ENCODE results near the gene ME3.

Gene ME3

DNA sequence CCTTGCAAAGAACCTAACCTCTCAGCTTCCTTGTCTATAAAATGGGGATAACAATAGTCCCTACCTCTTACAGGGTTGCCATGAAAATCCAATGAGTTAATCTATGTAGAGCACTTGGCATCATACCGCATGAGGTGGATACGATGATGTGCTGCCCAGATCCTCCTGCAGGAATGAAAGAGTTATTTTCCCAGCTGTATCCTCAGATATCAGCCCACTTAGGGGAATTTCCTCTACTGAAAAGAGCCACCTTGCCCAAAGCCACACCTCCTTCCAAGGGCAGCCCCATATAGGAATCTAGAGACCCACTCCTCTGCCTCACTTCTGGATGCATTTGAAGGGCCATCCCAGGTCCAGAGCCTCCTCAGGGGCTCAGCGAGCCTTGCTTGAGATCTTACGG lies 169.3 kb downstream of the ME3 start:
- Mint-ChIP-seq H3K4me1 (no peaks in the 10 kb centered on the region), H3K9me3 (no peaks in the 10 kb centered on the region), H3K27me3 (peaks cover 4% of the 10 kb centered on the region), H3K27ac (no peak overlapping the region), H3K36me3 (no peaks in the 10 kb centered on the region), H3K4me3 (no peak overlapping the region)
- no peak for DNase-seq (ENCODE audit: low spot score in 2 of 2)
- no peak for ATAC-seq (ENCODE audit: low read depth)

DNA sequence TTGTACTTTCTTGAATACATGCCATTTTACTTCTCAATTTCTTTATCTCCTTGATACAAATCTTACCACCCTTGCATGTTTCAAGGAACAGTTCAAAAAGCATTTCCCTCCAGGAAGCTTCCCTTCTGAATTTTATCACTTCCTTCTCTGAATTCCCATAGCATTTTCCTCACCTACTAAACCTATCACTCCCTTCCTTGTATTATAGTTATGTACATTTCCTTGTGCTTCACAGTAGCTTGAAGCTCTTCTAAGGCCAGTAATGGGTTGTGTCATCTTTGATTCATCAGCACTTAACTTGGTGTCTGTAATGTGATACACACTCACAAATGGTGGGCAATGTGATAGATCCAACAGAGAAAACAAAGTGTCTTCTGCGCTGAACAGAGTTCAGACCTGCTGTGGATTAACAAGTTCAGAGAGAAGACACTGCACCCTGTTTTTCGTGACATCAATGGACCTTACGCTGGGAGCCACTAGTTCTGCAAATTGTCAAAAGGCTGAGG lies 170.2 kb downstream of the ME3 start:
- no peaks in the 10 kb centered on the region for H3K9me3 Mint-ChIP-seq
- no peak overlapping the region for H3K27ac Mint-ChIP-seq
- peaks cover 6% of the 10 kb centered on the region for H3K27me3 Mint-ChIP-seq
- H3K4me3 Mint-ChIP-seq = no peak overlapping the region
- ATAC-seq (ENCODE audit: low read depth) (no peak), DNase-seq (ENCODE audit: low spot score in 2 of 2) (no peak)
- H3K4me1 Mint-ChIP-seq = no peaks in the 10 kb centered on the region
- no peaks in the 10 kb centered on the region for H3K36me3 Mint-ChIP-seq

DNA sequence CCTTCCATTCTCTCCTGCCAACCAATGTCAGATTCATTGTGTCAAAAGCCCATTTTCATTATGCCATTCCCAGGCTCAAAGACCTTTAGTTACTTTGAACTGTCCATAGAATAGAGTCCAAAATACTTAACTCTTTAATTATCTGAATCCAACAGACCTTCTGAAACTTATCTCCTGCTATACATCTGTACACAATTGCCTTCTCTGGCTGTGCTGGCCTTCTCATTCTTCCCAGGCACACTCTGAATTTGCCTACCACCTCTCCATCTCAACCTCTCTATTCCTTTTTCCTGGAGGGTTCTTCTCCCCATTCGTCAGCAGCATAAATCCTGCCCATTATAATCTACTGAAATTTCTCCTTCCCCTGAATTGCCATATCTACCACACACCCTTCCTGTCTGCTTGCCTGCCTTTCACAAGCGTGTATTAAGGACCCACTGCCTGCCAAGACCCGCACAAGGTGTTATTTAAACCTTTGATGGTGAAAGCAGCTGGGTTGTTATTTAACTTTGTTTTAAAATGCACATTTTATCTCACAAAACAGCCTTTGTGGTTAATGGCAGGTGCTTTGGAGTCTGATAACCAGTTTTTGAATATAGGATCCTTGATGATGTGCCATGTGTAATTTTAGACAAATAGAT lies 171.8 kb downstream of the ME3 start:
- Mint-ChIP-seq H3K27ac (no peak overlapping the region), H3K27me3 (peaks cover 6% of the 10 kb centered on the region), H3K4me3 (no peak overlapping the region), H3K4me1 (no peaks in the 10 kb centered on the region), H3K9me3 (no peaks in the 10 kb centered on the region), H3K36me3 (no peaks in the 10 kb centered on the region)
- ATAC-seq (ENCODE audit: low read depth) (no peak), DNase-seq (ENCODE audit: low spot score in 2 of 2) (no peak)

DNA sequence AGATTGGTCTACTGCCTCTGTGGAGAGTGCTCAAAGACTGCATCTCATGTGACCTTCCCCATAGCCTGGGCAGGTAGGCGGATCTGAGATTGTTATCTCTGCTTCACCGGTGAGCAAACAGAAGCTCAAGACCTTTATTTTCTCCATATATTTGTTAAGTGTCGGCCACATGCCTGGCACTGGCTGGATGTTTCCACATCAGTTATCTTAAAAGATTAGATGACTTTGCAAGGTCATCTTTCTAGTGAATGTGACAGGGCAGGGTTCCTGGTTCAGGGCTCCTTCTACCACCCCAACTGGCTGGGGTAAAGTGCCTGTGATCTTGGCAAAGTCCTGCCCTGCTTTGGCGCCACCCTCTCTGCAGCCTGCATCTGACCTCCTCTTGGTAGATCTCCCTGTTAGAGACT lies 172.7 kb downstream of the ME3 start:
- DNase-seq (ENCODE audit: low spot score in 2 of 2) = no peak
- no peaks in the 10 kb centered on the region for H3K9me3 Mint-ChIP-seq
- H3K4me1 Mint-ChIP-seq = no peaks in the 10 kb centered on the region
- no peak overlapping the region for H3K4me3 Mint-ChIP-seq
- peaks cover 8% of the 10 kb centered on the region for H3K27me3 Mint-ChIP-seq
- no peak overlapping the region for H3K27ac Mint-ChIP-seq
- no peaks in the 10 kb centered on the region for H3K36me3 Mint-ChIP-seq
- no peak for ATAC-seq (ENCODE audit: low read depth)

DNA sequence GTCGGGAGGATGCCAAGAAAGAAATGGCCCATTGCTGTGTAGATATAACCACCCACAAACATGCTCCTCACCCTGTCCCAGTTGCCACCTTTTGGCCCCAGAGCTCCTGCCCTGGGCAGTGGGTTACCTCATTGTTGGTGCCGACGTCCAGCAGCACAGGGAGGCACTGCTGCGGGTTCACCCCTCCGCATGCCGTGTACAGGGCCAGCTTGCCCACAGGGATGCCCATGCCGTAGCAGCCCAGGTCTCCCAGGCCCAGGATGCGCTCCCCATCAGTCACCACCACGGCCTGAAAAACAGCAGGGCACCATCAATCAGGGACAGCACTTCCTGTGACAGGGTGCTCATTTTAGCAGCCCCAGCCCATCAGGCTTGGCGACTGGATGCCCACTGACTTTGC lies 174.6 kb downstream of the ME3 start:
- no peaks in the 10 kb centered on the region for H3K9me3 Mint-ChIP-seq
- no peak overlapping the region for H3K4me3 Mint-ChIP-seq
- peaks cover 8% of the 10 kb centered on the region for H3K27me3 Mint-ChIP-seq
- H3K36me3 Mint-ChIP-seq = no peaks in the 10 kb centered on the region
- H3K4me1 Mint-ChIP-seq = no peaks in the 10 kb centered on the region
- DNase-seq (ENCODE audit: low spot score in 2 of 2) (no peak), ATAC-seq (ENCODE audit: low read depth) (no peak)
- no peak overlapping the region for H3K27ac Mint-ChIP-seq

DNA sequence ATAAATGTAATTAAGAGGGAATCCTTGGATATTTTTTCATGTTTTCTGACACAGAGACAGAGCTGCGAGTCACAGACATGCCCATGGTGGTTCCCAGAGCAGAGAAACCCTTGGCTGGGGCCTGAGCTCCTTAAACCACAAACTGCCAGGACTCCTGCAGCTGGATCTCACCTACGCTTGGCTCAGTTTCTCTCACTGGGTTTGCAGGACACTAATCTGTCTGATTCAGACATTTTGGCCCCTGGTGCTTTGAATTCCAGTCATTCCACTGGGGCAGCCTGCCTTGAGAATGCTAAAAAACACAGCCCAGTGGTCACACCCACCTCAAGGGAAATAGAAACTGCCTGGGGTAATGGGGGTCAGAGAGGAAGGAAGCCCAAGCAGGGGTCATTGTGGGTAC lies 175.1 kb downstream of the ME3 start:
- Mint-ChIP-seq H3K27me3 (peaks cover 8% of the 10 kb centered on the region), H3K4me3 (no peak overlapping the region), H3K27ac (no peak overlapping the region), H3K9me3 (no peaks in the 10 kb centered on the region), H3K4me1 (no peaks in the 10 kb centered on the region), H3K36me3 (no peaks in the 10 kb centered on the region)
- DNase-seq (ENCODE audit: low spot score in 2 of 2) (no peak), ATAC-seq (ENCODE audit: low read depth) (no peak)

DNA sequence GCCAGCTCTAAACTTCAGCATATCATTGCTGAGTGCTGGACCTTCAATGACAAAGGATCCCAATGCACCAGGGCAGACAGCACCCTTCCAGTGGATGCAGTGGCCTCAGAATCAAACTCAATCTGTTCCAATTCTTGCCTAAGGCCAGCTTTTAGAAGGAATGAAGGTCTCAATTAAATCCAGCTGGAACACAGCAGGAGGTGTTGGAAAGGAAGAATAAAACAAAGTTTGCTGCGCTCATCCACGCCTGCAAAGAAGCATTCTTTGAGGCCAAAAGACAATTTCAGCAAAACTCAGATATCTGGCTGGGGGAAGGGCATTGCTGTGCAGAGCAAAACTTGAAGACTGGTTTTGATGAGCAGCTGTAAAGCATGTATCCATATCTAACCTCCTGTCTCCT lies 177.1 kb downstream of the ME3 start:
- ATAC-seq (ENCODE audit: low read depth) = no peak
- DNase-seq (ENCODE audit: low spot score in 2 of 2) = no peak
- Mint-ChIP-seq H3K4me1 (no peaks in the 10 kb centered on the region), H3K9me3 (no peaks in the 10 kb centered on the region), H3K4me3 (no peak overlapping the region), H3K27me3 (peaks cover 8% of the 10 kb centered on the region), H3K27ac (no peak overlapping the region), H3K36me3 (no peaks in the 10 kb centered on the region)

DNA sequence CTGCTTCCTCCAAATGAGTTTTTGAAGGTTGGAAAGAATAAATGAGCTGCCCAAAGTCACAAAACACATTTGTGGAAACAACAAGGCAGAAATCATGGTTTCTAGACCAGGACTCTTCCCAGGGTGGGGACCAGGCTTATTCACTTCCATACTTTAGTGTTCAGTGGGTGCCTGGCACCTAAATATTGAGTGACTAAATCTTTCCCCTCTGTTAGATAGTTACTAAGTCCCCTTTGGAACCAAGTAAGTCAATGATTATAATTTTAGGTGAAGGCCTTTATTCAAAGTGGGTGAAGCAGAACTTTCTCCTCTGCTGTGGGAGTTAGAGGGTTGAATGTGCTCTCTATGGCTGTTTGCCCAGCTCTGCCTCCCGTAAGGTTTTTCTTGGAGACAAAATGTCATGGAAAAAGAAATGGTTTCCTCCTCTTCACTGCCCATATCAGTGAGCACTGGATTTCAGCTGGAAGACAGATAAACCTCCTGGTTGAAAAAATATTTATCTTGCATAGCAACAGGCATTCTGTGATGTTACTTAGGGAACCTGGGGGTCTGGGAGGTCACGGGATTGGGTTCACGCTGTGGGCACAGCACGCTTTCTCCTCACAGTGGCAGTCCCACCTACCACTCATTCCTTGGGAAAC lies 179.9 kb downstream of the ME3 start:
- H3K9me3 Mint-ChIP-seq = no peaks in the 10 kb centered on the region
- H3K4me3 Mint-ChIP-seq = no peak overlapping the region
- no peak overlapping the region for H3K27ac Mint-ChIP-seq
- peaks cover 7% of the 10 kb centered on the region for H3K27me3 Mint-ChIP-seq
- ATAC-seq (ENCODE audit: low read depth) = no peak
- H3K4me1 Mint-ChIP-seq = no peaks in the 10 kb centered on the region
- DNase-seq (ENCODE audit: low spot score in 2 of 2) = no peak
- no peaks in the 10 kb centered on the region for H3K36me3 Mint-ChIP-seq

DNA sequence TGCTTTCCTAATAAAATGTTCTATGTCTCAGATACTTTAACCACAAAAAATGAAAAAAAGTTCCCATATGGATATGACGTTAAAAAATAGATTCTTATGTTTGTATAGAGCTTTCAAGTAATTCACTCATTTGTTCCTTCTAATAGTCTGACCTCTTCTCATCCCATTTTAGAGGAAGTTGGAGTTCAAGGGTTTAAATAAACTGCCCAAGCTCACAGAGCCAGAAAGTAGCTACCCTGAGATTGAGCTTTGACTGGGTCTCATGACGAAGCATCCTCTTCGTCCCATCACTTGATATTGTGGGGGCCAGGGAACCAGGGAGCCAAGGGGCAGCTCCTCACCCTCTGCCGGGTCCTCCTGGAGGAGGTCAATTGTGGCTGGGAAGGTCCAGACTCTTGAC lies 181.4 kb downstream of the ME3 start:
- ATAC-seq (ENCODE audit: low read depth) = no peak
- Mint-ChIP-seq H3K36me3 (no peaks in the 10 kb centered on the region), H3K4me3 (no peak overlapping the region), H3K4me1 (no peaks in the 10 kb centered on the region), H3K27me3 (peaks cover 9% of the 10 kb centered on the region), H3K9me3 (no peaks in the 10 kb centered on the region), H3K27ac (no peak overlapping the region)
- no peak for DNase-seq (ENCODE audit: low spot score in 2 of 2)

DNA sequence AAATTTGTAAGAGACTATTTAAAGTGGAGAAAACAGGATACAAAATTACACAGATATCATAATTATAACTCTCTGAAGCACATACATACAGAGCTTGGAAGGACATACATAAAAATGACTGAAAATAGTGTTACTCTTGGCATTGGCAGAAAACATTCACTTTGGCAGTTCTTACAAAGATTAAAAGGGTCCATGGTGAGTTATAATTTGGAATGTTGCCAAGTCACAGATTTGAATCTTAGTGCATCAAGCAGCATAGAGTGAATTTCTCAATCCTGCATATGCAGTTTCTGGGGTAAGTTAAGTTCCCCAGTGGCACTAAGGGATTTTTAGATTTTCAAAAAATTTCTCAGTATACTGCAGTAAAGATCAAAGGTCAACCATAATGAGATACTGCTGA lies 181.8 kb downstream of the ME3 start:
- H3K27me3 Mint-ChIP-seq = peaks cover 11% of the 10 kb centered on the region
- no peaks in the 10 kb centered on the region for H3K36me3 Mint-ChIP-seq
- no peak overlapping the region for H3K4me3 Mint-ChIP-seq
- DNase-seq (ENCODE audit: low spot score in 2 of 2) = no peak
- no peaks in the 10 kb centered on the region for H3K9me3 Mint-ChIP-seq
- H3K27ac Mint-ChIP-seq = no peak overlapping the region
- ATAC-seq (ENCODE audit: low read depth) = no peak
- no peaks in the 10 kb centered on the region for H3K4me1 Mint-ChIP-seq

DNA sequence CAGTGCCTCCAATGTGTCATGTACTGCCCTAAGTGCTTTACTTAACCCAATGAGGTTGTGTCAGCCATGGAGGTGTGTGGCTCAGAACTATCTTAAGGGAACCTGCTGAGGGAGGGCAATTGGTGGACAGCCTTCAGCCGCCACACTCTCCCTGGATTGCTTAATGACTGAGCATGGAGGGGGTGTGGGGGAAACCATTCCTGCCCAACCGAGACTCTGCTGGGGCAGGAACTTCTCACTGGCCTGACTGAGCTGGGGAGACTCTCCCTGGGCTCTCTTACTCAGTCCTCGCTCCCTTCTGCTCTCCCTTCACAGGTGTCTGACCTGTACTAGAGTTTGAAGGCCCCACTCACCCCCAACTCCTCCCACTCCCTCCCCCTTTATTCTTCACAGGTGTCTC lies 183.0 kb downstream of the ME3 start:
- Mint-ChIP-seq H3K27me3 (peaks cover 10% of the 10 kb centered on the region), H3K27ac (no peak overlapping the region), H3K4me1 (no peaks in the 10 kb centered on the region)

DNA sequence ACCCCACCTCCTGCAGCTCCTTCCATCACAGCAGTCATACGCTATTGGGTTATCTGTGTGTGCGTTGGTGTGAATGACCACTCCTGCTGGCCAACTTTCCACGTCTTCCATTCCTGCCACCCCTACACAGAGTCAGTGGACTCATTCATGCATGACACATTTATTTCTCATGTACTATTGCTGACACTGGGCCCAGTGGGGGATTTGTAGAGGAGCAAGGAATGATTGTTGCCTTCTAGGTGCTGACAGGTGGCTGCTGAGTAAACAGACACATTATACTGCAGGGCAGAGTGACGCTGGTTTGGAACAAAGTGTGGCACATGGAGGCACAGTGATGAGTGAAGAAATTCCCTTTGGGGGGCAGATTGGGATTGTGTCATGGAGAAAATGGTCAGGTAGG lies 183.9 kb downstream of the ME3 start:
- no peaks in the 10 kb centered on the region for H3K9me3 Mint-ChIP-seq
- H3K36me3 Mint-ChIP-seq = no peaks in the 10 kb centered on the region
- no peaks in the 10 kb centered on the region for H3K4me1 Mint-ChIP-seq
- no peak overlapping the region for H3K27ac Mint-ChIP-seq
- no peak for ATAC-seq (ENCODE audit: low read depth)
- no peak overlapping the region for H3K4me3 Mint-ChIP-seq
- DNase-seq (ENCODE audit: low spot score in 2 of 2) = no peak
- peaks cover 10% of the 10 kb centered on the region for H3K27me3 Mint-ChIP-seq

More for the DNA sequence above, 183.0 kb downstream of the ME3 start:
- Mint-ChIP-seq H3K36me3 (no peaks in the 10 kb centered on the region), H3K9me3 (no peaks in the 10 kb centered on the region), H3K4me3 (no peak overlapping the region)
- ATAC-seq (ENCODE audit: low read depth) (no peak), DNase-seq (ENCODE audit: low spot score in 2 of 2) (no peak)

DNA sequence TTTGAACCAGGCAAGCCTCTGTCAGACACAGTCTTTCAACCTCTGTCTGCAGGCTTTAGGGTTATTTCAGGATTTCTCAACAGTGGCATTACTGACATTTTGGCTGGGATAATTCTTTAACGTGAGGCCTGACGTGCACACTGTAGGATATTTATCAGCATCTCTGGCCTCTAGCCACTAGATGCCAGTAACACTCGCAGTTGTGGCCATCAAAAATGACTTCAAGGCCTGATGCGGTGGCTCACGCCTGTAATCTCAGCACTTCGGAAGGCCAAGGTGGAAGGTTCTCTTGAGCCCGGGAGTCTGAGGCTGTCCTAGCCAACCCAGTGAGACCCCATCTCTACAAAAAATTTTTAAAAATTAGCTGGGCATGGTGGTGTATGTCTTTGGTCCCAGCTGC lies 184.7 kb downstream of the ME3 start:
- Mint-ChIP-seq H3K4me3 (no peak overlapping the region), H3K9me3 (no peaks in the 10 kb centered on the region), H3K27me3 (peaks cover 10% of the 10 kb centered on the region), H3K4me1 (no peaks in the 10 kb centered on the region), H3K36me3 (no peaks in the 10 kb centered on the region), H3K27ac (no peak overlapping the region)
- no peak for ATAC-seq (ENCODE audit: low read depth)
- no peak for DNase-seq (ENCODE audit: low spot score in 2 of 2)

DNA sequence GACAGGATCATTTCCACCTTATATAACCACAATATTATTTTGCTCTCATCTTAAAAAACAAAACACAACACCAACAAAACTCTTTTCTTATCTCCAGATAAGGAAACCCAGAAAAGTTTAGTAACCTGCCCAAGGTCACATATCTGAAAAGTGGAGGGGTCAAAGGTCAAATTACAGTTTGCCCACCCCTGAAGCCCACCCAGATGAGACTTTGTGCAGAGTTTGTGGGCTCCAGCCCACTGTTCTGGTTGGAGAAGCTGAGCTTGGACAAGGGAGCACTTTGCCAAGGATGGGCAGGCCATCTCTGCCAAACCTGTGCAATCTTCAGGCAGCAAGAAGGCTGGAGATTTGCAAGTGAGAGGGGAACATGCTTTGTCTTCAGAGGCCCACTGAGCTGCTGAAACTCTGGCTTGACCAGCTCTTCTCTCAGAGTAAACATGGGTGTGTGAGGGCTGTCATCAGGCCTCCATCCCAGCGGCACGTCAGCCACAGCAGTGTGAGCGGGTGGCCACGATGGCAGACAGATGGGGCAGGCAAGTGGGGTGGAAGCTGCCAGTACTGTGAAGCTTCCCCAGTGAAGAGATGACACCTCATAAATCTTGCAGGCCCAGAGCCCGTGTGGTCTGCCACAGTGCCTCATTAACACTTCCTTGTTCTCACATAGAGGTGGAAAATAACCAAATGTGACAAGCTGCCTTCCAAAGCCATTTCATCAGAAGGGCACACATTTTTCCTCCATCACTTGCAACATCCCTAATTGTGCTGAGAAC lies 186.0 kb downstream of the ME3 start:
- no peak overlapping the region for H3K27ac Mint-ChIP-seq
- H3K9me3 Mint-ChIP-seq = no peaks in the 10 kb centered on the region

More for the DNA sequence above, 186.0 kb downstream of the ME3 start:
- no peak for DNase-seq (ENCODE audit: low spot score in 2 of 2)
- Mint-ChIP-seq H3K4me1 (no peaks in the 10 kb centered on the region), H3K4me3 (no peak overlapping the region), H3K27me3 (peaks cover 10% of the 10 kb centered on the region), H3K36me3 (no peaks in the 10 kb centered on the region)
- no peak for ATAC-seq (ENCODE audit: low read depth)
